OCI-M2 (cell line): ENCODE data around the gene ZMYM4.
"Not testable (repeated sequence)": the region's sequence is repeated elsewhere in the genome, so short reads cannot be mapped to it uniquely, and the experiment has no call there.

Experiments
- DNase-seq: peaks from one replicate; lab custom pipeline; 2025; ENCODE audit not compliant: unreplicated experiment; lab: John Stamatoyannopoulos, UW

The ZMYM4 gene

DNA sequence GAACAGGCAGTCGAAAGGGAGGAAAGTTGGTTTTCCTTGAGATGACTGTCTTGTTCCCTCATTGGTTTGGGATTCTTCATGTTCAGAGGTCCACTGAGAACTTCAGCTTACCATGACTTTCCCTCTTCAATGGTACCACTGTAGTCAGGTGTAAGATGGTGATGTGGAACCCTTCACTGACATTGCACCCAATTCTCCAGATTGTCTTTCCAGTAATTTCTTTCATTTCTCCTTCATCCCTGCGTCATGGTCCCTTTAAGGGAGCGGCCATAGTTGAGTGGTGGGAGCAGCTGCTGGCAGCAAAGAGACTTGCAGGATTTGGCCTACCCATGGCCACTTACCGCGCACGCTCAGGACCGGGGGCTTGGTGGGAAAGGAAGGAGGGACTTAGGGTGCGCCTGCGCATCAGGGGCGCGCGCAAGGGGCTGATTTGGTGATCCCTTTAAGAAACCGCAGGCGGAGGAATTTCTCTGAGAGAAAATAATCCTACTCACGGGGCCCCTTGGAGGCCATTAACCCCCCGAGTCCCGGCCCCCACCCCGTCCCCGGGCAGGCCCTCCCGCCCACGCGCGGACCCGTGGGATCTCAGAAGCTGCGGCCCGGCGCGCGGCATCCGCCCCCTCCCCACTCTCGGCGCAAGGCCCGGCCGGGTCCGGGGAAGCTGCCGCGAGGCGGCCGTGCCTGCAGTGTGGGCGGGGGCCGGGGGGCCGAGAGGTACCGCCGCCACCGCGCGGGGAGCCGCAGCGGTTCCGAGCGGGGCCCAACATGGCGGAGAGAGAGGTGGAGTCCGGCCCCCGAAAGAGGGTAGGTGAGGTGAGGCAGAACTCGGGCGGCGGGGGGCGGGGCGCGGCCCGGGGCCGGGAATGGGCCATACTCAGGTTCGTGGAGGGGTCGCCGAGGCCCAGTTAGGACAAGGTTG lies at the start of gene ZMYM4:
ZMYM4 (plus strand) TSS at position 428 of the 919 bp plus-strand sequence; CDS start at position 766, 338 bp downstream.
- peak; percentile 58 for DNase-seq

- no peak for DNase-seq
These were observed 47.5 kb upstream of the ZMYM4 start for GRCh38 chr1:35220976-35221375.

GRCh38 chr1:35222322-35223083 lies 46.0 kb upstream of the ZMYM4 start:
- peak; percentile 16 for DNase-seq

GRCh38 chr1:35223084-35223630 lies 45.4 kb upstream of the ZMYM4 start:
- DNase-seq = no peak

DNA sequence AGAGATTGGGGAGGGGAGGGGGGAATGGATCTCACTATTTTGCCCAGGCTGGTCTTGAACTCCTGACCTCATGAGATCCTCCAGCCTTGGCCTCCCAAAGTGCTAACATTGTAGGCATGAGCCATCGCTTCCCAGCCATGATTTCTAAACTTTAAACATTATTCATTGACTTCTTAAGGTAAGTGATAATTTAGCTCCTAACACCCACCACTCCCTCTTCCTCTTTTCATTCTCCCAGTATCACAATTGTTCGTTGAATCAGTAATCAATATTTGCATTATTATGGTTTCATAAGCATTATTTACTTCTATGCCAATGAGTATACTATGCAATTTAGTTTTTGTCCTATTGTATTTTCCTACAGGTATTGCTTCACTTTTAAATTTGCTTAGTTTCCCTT lies 42.0 kb upstream of the ZMYM4 start:
- DNase-seq = no peak

GRCh38 chr1:35229587-35230360 lies 38.7 kb upstream of the ZMYM4 start:
- no peak for DNase-seq

GRCh38 chr1:35231287-35231686 lies 37.2 kb upstream of the ZMYM4 start:
- DNase-seq = no peak

DNA sequence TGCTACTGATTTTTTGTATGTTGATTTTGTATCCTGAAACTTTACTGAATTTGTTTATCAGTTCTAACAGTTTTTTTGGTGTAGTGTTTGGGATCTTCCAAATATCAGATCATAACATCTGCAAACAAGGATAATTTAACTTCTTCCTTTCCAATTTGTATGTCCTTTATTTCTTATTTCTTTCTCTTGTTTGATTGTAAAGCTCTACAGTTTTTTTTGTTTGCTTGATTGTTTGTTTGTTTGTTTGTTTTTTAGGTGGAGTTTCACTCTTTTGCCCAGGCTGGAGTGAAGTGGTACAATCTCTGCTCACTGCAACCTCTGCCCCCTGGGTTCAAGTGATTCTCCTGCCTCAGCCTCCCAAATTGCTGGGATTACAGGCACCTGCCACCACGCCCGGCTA lies 31.7 kb upstream of the ZMYM4 start:
- not testable (repeated sequence) for DNase-seq

GRCh38 chr1:35243691-35244090 lies 24.8 kb upstream of the ZMYM4 start:
- no peak for DNase-seq

GRCh38 chr1:35247256-35247655 lies 21.3 kb upstream of the ZMYM4 start:
- no peak for DNase-seq

- no peak for DNase-seq
These were observed 14.6 kb upstream of the ZMYM4 start for GRCh38 chr1:35253941-35254340.

GRCh38 chr1:35255276-35255675 lies 13.2 kb upstream of the ZMYM4 start:
- DNase-seq = no peak

DNA sequence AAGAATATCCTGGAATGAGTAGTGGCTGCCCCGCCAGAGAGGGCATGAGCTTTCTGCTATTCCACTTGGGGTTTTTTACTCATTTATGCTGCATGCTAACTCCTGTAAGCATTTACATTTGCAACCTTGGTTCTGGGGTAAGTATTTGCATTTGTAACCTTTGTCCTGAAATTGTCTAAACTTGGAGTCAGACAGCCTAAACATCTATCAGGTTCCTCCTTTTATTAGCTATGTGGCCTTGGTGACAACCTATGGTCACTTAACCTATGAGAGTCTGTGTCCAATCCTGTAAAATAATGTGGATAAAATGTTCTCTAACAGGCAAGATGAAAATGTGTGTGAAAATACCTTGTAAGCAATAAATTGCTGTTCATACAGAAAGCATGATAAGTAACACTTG lies 8.9 kb upstream of the ZMYM4 start:
- DNase-seq = no peak

DNA sequence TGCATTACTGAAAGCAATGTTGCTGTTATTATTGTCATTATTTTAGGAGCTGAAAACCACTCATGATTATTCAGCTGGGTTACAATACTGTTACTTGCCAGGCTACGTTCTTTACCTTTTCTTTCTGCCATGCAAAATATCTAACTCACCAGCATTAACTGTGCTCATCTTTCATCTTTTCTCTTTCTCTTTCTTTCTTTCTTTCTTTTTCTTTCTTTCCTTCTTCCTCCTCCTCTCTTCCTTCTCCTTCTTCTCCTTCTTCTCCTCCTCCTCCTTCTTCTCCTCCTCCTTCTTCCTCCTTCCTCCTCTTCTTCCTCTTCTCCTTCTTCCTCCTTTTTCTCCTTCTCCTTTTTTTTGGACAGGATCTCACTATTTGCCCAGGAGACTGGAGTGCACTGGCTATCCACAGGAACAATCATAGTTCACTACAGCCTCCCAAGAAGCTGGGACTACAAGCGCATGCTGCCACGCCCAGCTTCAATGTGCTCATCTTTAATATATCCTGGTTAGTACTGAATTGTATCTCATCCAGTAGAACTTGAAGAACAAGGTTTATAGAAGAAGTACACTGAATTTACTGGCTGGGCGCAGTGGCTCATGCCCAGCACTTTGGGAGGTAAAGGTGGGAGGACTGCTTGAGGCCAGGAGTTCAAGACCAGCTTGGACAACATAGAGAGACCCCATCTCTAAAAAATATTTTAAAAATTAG lies 6.9 kb upstream of the ZMYM4 start:
- DNase-seq = no peak

- DNase-seq = no peak
These were observed 4.5 kb upstream of the ZMYM4 start for GRCh38 chr1:35264035-35264434.

- DNase-seq = no peak
These were observed 3.6 kb upstream of the ZMYM4 start for GRCh38 chr1:35264871-35265270.

DNA sequence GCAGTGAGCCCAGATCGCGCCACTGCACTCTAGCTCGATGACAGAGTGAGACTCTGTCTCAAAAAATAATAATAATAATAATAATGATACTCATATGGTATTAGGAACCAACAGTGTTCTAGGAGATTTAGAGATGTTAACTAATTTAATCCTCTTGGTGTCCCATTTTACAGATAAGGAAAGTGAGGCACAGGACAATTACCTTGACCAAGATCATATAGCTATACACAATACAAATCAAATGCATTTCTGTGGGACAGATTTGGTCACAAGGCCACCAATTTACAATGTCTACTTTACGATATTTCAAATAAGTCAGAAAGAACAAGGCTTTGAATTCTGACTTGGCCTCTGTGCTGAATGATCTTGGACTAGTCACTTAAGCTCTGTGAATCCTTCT lies 2.2 kb upstream of the ZMYM4 start:
- no peak for DNase-seq

GRCh38 chr1:35269201-35269988 lies 886 bp downstream of the ZMYM4 start:
- DNase-seq = no peak

- no peak for DNase-seq
These were observed 1.4 kb downstream of the ZMYM4 start for GRCh38 chr1:35269989-35270289.

DNA sequence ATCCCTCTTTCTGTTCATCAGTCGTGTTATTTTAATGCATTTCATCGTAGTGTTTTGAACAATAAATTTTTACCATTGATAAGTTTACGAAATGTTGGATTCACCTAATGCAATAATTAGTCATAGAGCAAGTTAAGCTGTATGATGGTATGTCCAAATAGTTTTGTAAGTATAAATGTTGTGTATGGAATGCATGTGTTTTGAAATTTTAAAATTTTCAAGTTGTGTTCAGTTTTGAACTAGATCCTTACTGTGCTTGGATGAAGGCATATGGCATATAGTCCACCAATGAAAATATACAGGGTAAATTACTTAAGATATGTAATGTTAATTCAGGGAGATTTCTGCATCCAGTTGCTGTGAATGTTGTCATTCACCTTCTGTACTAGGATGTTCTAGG lies 2.3 kb downstream of the ZMYM4 start:
- no peak for DNase-seq
